HG02938 (cell line): ENCODE measurements around the gene SELPLG.

Source experiments
- ATAC-seq: cut with Tn5 transposase; IDR thresholded peaks from one replicate; pipeline ENCODE4 v1.9.1; 2021; ENCODE audit warnings: mild to moderate bottlenecking, moderate library complexity; ENCODE audit not compliant: unreplicated experiment

Gene SELPLG

DNA sequence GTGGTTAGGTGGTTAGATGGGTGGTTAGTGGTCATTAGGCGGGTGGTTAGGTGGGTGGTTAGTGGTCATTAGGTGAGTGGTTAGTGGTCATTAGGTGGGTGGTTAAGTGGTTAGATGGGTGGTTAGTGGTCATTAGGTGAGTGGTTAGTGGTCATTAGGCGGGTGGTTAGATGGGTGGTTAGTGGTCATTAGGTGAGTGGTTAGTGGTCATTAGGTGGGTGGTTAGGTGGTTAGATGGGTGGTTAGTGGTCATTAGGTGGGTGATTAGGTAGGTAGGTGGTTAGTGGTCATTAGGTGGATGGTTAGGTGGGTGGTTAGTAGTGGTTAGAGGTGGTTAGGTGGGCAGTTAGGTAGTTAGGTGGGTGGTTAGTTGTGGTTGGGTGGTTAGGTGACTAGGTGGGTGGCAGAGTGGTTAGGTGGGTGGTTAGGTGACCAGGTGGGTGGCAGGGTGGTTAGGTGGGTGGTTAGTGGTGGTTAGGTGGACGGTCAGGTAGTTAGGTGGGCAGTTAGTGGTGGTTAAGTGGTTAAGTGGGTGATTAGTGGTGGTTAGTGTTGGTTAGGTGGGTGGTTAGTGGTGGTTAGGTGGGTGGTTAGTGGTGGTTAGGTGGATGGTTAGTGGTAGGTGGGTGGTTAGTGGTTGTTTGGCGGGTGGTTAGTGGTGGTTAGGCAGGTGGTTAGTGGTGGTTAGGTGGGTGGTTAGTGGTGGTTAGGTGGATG, 27.8 kb downstream of the SELPLG start:
- ATAC-seq: no peak

GRCh38 chr12:108605000-108605689, 28.5 kb downstream of the SELPLG start:
- no peak for ATAC-seq

DNA sequence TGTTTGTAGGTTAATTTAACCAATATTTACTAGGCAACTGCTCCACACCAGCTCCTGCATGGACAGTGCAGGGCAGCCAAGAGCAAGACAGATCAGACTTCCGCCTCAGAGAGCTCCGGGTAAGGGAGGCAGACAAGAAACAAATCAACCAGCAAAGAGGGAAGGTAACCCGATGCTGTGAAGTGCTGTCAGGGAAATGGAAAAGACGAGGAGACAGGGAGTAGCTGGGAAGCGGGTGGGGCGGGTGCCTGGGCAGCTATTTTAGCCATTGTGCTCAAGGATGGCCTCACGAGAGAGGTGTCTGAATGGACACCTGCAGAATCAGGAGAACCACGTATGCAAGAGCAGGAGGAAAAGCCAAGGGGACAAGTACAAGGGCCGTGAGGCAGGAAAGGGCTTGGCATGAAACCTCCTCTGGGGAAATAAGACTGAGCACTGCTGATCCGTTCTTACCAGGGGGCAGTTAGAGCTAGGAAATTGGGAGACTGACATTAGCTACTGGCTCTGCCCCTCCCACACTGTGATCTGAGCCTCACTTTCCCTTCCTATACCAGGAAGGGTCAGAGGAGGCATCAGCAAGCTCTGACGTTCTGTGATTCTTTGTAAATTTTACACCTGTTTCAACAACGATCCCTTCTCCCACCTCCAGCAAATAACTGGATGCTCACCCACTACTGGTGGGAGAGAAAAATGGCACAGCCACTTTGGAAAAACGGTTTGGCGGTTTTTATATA, 29.3 kb downstream of the SELPLG start:
- no peak for ATAC-seq

GRCh38 chr12:108603743-108604142, 30.0 kb downstream of the SELPLG start:
- ATAC-seq: no peak

- ATAC-seq: no peak
Measured at GRCh38 chr12:108602976-108603704, 30.6 kb downstream of the SELPLG start.

- ATAC-seq: no peak
Measured at GRCh38 chr12:108602209-108602705, 31.4 kb downstream of the SELPLG start.

DNA sequence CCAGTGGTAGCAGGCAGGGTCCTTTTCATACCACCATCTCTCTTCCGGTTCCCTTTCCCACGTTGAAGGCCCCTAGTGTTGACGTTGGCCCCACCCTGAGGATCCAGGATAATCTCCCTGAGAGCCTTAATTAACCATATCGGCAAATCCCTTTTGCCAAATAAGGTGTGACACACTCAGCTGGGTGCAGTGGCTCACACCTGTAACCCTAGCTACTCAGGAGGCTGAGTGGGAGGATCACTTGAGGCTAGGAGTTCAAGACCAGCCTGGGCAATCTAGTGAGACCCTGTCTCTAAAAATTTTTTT, 33.0 kb downstream of the SELPLG start:
- no peak for ATAC-seq

DNA sequence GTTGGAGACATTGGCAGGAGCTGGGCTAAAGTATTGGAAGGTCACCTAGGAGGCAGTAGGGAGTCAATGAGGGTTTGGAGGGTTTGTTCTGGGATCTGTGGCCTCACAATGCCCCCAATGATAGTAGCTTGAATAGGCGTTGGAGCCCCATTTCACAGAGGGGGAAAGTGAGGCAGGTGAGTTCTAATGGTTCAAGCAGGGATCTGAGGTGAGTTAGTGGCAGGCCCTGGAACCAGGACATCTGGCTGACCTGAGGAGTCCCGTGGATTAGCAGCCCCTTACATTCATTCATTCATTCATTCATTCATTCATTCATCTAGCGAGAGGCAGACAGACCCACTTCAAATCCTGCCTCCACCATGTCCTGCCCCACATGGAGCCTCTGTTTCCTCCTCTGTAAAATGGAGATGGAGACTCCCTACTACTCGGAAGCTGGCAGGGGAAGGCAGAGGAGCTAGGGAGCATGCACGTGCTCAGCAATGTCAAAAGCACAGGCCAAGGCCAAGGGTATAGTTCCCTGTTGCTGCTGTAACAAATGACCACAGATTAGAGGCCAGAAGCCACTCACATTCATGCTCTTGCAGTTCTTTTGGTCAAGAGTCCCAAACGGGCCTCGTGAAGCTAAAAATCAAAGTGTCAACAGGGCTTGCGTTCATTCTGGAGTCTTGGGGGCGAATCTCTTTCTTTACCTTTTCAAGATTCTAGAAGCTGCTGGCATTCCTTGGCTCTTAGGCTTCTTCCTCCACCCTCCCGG, 33.6 kb downstream of the SELPLG start:
- ATAC-seq: no peak

GRCh38 chr12:108599541-108599940, 34.2 kb downstream of the SELPLG start:
- ATAC-seq: no peak

- no peak for ATAC-seq
Measured at GRCh38 chr12:108598553-108599250, 35.0 kb downstream of the SELPLG start.

DNA sequence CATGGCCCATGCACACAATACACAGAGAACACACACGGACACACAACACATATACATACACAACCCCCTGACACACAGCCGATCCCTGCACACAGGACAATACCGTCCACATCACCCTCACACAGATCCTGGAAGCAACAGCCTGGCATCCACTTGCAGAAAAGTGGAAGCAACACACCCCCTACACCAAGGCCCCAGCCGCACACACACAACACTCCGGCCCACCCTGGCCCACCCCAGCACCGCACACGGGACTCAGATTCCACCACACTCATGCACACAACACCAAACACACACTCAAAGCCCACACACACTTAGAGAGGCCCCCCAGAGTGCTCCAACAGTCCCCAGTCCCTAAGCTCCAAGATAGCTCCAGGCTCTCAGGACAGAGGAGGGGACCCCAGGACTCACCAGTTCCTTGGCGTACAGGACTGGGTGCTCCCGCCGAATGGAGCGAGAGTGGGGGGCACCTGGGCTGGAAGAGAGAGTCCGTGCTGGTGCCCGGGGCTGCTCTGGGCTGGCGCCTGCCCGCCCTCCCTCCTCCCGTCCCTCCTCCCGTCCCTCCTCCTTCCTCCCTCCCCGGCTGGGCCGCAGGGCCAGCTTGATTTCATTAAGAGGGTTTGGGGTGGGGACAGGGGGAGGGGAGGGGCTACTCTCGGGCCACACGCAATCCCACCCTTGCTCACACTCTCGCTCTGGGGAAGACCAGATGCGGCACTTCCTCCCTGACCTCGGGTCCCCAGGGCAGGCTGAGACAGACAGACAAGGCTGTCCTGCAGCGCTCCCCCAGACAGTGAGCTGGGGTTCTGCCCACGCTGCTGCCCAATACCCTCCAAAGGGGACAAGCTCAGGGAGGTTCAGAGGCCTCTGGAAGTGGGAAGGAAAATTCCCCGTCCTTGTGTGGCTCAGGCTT, 35.9 kb downstream of the SELPLG start, which contains the start of gene TMEM119:
Gene TMEM119 (minus strand): TSS at position 526 of the 913 bp plus-strand sequence. CDS start 5,701 bp downstream, outside the sequence.
- ATAC-seq: no peak

- ATAC-seq: no peak
Measured at GRCh38 chr12:108596854-108597558, 36.7 kb downstream of the SELPLG start.

DNA sequence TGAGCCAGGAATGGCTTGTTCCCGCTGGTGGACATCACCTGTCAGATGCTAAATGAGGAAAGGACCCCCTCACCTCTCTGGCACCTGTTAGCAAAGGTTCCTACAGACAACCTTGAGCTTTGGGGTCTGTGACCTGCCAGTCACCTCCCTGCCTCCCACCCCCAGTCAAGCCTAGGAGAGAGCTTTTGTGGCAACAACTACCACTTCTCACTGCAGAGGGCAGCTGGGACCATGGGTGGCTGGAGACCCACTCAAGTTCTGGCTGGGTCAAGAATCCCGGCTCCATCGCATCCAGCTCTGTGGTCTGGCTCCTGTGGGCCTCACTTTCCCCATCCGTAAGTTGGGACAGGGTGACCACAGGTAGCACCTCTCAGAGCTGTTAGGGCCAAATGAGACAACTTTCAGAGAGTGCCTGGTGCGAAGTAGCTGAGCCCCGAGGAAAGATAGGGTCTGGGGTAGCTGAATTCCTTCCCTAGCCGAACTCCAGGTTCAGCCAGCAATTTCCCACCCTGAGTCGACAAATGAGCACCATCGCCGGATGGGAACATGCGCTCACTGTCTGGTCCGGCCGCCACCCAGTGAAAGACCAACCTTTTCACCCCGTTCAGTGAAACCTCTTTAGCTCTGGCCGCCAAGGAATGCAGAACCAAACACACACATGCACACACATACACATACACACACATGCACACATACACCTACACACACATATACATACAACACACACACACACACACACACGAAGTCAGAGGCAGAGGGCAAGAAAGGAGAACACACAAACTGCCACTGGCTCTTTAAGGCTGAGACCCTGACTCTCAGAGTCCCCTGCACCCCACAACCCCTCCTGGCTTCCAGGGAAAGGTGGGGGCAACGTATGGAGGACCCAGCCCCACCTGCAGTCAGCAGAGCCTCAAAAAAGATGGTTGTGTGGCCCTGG, 37.7 kb downstream of the SELPLG start:
- ATAC-seq: no peak

- no peak for ATAC-seq
Measured at GRCh38 chr12:108594960-108595710, 38.6 kb downstream of the SELPLG start.

GRCh38 chr12:108594323-108594903, 39.3 kb downstream of the SELPLG start:
- no peak for ATAC-seq
